ENCODE results near the gene DNAJC5.

- TF ChIP-seq, protein P1, sequence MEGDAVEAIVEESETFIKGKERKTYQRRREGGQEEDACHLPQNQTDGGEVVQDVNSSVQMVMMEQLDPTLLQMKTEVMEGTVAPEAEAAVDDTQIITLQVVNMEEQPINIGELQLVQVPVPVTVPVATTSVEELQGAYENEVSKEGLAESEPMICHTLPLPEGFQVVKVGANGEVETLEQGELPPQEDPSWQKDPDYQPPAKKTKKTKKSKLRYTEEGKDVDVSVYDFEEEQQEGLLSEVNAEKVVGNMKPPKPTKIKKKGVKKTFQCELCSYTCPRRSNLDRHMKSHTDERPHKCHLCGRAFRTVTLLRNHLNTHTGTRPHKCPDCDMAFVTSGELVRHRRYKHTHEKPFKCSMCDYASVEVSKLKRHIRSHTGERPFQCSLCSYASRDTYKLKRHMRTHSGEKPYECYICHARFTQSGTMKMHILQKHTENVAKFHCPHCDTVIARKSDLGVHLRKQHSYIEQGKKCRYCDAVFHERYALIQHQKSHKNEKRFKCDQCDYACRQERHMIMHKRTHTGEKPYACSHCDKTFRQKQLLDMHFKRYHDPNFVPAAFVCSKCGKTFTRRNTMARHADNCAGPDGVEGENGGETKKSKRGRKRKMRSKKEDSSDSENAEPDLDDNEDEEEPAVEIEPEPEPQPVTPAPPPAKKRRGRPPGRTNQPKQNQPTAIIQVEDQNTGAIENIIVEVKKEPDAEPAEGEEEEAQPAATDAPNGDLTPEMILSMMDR (IDR thresholded peaks at IDR 0.05 in 4 of 5, conservative IDR thresholded peaks at IDR 0.05 in 1 of 5): no peak
- TF ChIP-seq POLR2A (IDR thresholded peaks at IDR 0.05): no peak
Observed at GRCh38 chr20:63978319-63979228, 83.6 kb downstream of the DNAJC5 start.
